ENCODE data around the gene IL1RN.

- TF ChIP-seq CTCF (IDR thresholded peaks at IDR 0.05): no peak
- no peak for TF ChIP-seq SIN3A (IDR thresholded peaks at IDR 0.05; ENCODE audit: borderline replicate concordance, insufficient read depth, low read depth, low read length)
Observed at GRCh38 chr2:113144259-113144658, 16.9 kb downstream of the IL1RN start.
